ENCODE data around the gene ADGRG3.
"Not testable (repeated sequence)": the region's sequence is repeated elsewhere in the genome, so short reads cannot be mapped to it uniquely, and the experiment has no call there.

ADGRG3 gene

DNA sequence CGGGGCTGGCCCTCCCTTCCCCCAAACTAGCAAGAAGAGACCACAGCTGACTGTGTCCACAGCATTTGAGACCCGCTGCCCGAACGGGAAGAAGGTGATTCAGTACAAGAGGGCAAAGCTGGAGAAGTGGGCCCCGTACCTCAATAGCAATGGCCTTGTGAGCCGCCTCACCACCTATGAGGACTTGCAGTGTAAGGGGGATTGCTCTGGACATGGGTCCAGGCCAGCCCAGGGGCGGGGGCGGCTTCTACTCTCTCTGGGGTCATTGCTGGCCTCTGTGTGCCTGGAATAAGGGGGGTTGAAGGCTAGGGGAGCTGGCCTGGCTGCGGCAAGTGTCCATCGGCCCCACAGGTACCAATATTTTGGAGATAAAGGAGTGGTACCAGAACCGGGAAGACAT lies 54.5 kb downstream of the ADGRG3 start:
- no peak for DNase-seq

- DNase-seq: no peak
These were observed 55.1 kb downstream of the ADGRG3 start for GRCh38 chr16:57723170-57723569.

DNA sequence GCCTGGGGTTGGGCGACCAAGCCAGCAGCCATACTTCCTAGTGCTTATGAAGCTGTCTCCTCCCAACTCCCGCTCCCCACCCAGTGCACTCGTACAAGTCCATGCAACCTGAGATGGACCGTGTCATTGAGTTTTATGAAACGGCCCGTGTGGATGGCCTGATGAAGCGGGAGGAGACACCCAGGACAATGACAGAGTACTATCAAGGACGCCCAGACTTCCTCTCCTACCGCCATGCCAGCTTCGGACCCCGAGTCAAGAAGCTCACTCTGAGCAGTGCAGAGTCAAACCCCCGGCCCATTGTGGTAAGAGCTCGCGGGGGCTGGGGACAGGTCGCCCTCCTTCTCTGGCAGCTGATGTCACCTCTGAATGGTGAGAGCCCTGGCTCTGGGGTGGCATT lies 56.4 kb downstream of the ADGRG3 start:
- DNase-seq: no peak

- DNase-seq: no peak
These were observed 57.0 kb downstream of the ADGRG3 start for GRCh38 chr16:57725151-57725550.

DNA sequence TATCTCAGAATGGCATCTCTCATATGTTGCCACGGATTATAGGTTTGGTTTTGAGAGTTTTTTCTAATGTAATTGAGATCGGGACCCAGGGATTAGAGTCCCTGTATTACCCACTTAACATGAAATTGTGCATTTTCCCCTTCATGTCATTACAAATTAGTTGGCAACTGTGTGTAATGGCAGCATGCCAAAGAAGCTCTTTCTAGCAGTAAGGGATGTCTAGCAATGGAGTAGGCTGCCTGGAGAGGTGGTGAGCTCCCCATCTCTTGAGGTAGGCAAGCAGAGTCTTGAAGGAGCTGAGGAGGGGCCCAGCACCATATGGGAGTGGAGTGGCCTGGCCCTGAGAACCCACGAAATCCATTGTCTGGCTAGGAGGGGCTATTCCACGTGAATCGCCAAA lies 57.4 kb downstream of the ADGRG3 start:
- DNase-seq: no peak

DNA sequence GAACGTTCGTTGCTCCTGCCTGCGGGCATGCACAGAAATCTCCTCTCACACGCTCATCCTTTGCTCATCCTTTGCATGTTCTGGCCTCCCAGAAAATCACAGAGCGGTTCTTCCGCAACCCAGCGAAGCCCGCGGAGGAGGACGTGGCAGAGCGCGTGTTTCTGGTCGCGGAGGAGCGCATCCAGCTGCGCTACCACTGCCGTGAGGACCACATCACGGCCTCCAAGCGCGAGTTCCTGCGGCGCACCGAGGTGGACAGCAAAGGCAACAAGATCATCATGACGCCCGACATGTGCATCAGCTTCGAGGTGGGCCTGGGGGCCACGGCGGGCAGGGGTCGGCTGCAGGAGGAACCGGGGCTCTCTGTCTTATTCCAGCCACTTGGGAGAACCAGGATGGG lies 57.9 kb downstream of the ADGRG3 start:
- DNase-seq: no peak

- DNase-seq: no peak
These were observed 58.4 kb downstream of the ADGRG3 start for GRCh38 chr16:57726433-57726947.

DNA sequence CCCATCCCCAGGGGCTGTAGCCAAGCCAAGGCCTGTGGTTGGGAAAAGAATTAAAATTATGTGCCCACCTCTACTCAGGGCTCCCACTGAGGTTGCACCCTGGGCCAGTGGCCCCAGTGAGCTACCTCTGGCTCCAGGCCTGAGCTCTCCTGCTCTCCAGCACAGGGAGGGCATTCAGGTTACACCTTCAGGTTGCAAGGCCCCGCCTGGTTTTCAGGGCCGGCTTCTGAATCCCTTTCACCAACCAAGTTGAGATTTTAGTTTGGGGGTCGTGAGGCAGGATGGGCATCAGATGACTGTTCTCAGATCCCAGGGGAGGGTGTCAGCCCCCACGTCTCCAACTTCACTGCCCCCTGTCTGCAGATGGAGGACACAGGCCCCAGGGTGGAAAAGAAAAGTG lies 59.5 kb downstream of the ADGRG3 start:
- DNase-seq: no peak

DNA sequence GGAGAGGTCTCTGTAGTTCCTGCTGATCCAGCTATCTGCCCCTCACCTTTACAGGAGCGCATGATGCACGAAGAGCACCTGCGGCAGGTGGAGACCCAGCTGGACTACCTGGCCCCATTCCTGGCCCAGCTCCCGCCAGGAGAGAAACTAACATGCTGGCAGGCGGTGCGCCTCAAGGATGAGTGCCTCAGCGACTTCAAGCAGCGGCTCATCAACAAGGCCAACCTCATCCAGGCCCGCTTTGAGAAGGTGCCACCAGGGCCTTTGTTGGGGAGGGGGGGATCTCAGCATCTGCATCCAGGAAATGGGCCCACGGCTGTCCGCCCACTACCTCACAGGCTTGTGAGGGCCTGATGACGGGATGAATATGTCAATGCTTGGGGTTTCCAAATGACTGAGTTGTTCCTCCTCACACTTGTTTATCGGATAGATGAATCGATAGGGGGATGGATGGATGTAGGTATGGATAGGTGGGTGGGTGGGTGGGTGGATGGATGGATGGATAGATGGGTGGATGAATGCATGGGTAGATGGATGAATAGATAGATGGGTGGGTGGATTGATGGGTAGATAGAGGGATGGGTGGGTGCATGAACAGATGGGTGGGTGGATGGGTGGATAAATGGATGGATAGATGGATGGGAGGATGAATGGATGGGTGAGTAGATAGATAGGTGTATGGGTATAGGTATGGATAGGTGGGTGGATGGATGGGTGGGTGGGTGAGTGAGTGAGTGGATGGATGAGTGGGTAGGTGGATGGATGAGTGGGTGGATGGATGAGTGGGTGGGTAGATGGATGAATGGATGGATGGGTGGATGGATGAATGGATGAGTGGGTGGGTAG lies 60.5 kb downstream of the ADGRG3 start:
- DNase-seq: no peak

DNA sequence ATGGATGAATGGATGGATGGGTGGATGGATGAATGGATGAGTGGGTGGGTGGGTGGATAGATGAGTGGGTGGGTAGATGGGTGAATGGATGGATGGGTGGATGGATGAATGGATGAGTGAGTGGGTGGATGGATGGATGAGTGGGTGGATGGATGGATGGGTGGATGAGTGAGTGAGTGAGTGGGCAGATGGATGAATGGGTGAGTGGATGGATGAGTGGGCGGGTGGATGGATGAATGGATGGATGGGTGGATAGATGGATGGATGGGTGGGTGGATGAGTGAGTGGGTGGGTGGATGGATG lies 61.0 kb downstream of the ADGRG3 start:
- no peak for DNase-seq

DNA sequence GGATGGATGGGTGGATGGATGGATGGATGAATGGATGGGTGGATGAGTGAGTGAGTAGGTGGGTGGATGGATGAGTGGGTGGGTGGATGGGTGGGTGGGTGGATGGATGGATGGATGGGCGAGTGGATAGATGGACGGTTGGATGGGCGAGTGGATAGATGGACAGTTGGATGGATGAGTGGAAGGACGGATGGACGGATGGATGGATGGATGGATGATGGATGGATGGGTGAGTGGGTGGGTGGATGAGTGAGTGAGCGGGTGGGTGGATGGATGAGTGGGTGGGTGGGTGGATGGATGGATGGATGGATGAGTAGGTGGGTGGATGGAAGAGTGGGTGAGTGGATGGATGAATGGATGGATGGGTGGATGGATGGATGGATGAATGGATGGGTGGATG lies 61.7 kb downstream of the ADGRG3 start:
- DNase-seq: not testable (repeated sequence)

- DNase-seq: no peak
These were observed 62.9 kb downstream of the ADGRG3 start for GRCh38 chr16:57730771-57731730.

GRCh38 chr16:57732037-57732436 lies 63.9 kb downstream of the ADGRG3 start:
- DNase-seq: no peak

DNA sequence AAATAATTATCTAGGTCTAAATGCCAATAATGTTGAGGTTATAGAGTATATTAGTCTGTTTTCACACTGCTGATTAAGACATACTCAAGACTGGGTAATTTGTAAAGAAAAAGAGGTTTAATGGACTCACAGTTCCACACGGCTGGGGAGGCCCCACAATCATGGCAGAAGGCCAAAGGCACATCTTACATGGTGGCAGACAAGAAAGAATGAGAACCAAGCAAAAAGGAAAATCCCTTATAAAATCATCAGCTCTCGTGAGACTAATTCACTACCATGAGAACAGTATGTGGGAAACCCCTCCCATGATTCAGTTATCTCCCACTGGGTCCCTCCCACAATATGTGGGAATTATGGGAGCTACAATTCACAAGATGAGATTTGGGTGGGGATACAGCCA lies 64.6 kb downstream of the ADGRG3 start:
- DNase-seq: no peak

DNA sequence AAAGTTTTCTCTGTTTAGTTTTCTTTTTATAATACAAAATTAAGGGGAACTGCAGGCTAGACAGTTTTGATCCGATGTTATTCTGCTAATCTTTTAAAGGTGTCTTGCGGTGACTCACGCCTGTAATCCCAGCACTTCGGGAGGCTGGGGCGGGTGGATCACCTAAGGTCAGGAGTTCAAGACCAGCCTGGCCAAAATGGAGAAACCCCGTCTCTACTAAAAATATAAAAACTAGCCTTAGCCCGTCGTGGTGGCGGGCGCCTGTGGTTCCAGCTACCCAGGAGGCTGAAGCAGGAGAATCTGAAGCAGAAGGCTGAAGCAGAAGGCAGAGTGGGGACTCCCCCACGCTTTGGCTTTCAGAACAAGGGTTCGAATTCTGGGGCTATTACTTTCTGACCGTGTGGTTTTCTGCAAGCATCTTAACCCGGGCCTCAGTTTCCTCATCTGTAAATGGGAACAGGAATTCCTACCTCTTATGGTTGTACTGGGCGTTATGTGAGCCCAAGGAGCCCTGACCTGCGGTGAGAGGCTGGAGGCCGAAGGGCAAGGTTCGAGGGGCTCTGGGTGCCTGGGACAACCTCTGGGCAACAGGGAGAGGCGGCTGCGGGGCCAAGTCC lies 66.3 kb downstream of the ADGRG3 start:
- DNase-seq: no peak

- DNase-seq: peak; percentile 99
These were observed 67.0 kb downstream of the ADGRG3 start for GRCh38 chr16:57734925-57735754.

DNA sequence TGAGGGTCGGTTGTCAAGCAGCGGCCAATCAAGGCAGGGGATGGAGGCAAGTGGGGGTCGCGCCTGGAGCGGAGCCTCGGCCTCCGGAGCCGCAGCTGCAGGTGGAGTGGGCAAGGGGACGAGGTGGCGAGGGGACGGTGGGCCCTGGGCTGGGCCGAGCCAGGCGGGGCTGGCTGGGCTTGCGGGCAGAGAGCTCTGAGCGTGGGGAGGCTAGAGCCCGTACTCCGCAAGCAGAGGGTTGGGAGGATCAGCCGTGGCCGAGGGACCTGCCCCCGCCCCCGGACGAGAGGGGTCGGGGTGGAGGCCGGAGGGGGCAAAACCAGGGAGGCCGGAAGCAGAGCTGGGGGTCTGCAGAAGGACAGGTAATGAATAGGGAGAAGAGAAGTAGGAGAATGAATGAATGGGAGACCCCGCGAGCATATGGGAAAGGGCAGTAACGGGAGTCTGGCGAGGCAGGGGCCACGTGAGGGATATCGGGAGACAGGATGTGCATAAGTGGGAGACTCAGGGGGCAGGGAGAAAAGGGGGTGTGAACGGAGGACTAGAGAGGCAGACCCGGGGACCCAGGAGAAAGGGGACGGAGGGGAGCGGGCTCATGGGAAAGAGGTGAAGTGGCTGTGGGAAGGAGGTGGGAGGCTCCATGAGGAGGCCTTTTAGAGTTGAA lies 67.8 kb downstream of the ADGRG3 start, which contains the start of gene KATNB1:
KATNB1 (plus strand) TSS at position 16 of the 664 bp plus-strand sequence. CDS start 1,474 bp downstream, outside the sequence.
- no peak for DNase-seq

- DNase-seq: no peak
These were observed 68.6 kb downstream of the ADGRG3 start for GRCh38 chr16:57736419-57737351.

GRCh38 chr16:57738844-57739243 lies 70.7 kb downstream of the ADGRG3 start:
- DNase-seq: no peak
